NCI-H345 treated with DMSO at 0.1 percent for 48 hours (cell line): ENCODE measurements around the gene ELF2.
A peak's percentile ranks its signal among the peaks of the same experiment; 100 is the strongest.
"Not testable (repeated sequence)": the region's sequence is repeated elsewhere in the genome, so short reads cannot be mapped to it uniquely, and the experiment has no call there.

Experiments
- DNase-seq: peaks from one replicate; lab custom pipeline; 2025; ENCODE audit not compliant: unreplicated experiment; lab: John Stamatoyannopoulos, UW

The ELF2 gene

DNA sequence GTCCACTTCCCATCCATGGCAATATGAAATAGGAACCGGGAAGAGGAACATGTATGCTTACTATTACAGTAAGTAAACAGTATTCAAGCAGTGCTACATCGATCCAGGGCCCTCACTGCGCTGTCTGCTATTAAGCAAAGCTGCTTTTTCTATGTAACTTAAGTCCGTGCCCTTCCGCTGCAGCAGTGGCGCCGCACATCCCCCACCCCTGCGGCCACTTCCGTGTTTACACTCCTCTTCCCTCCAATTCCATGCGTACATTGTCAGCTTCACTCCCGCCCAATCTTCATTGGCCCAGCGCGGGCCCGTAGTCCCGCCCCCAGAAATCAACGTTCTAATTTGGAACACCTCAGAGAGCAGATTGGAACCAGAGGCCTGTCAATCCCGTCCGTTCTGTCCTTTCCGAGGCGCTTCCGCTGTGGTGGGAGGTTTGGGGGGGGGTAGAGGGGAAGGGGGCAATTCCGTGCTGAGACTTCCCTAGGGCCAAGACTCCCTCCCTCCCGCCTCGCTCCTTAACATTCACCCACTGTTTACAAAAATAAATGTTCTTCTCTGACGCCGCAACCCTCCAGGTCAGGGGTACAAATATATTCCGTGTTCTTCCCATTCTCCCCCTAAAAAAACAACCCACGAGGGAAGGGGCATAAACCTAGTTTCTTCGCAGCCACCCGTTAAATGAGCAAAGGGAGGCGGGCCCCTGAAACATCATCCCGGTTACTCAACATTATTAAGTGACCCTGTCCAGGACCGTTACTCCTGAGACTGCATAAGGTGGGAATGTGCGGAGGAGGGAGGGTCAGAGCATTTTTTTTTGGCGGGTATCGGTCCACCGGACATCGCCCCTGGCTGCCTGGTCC is 94.0 kb downstream of the ELF2 start:
- peak; percentile 89 for DNase-seq

DNA sequence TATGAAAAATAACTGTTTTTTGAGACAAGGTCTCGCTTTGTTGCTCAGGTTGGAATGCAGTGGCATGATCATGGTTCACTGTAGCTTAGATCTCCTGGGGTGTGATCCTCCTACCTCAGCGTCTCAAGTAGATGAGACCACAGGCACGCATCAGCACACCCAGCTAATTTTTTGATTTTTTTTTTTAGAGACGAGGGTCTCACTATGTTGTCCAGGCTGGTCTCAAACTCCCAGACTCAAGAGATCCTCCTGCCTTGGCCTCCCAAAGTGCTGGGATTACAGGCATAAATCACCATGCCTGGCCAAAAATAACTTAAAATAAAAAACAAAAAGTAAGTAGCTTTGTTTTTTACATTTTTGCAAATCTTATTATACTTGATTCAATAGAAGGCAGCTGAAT is 98.1 kb downstream of the ELF2 start:
- no peak for DNase-seq

DNA sequence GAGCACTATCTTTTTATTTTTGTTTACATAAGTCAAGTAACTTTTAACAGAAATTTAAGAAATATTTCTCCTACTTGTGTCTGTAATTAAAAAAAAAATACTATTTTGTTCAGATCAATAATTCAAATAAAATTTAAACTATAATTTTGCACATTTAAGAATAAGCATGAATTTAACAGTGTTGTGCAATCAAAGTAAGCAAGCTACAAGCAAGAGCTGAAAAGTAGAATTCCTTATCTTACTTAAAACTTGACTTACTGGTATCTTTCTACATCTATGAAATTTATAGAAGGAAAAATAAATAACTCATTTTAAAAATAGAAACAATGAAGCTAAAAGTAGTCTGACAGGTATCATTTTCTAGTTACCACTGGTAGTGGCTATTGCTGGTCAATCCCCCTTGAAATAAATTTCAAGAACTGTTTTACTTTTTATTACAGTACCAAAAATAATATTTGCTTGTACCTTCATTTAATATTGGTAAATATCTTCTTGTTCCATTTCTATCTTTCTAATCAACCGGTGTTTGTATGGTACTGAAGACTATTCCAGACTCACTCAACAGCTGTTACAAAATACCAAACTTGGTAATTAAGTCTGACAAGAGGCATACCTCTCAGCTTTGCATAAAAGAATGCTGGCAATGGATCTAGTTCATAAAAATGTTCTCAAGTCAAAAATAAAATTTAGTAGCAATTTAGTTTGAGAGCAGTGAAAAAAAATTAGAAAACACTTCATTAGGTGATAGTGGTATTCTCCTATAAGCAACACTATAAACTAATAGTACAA is 99.3 kb downstream of the ELF2 start:
- no peak for DNase-seq

DNA sequence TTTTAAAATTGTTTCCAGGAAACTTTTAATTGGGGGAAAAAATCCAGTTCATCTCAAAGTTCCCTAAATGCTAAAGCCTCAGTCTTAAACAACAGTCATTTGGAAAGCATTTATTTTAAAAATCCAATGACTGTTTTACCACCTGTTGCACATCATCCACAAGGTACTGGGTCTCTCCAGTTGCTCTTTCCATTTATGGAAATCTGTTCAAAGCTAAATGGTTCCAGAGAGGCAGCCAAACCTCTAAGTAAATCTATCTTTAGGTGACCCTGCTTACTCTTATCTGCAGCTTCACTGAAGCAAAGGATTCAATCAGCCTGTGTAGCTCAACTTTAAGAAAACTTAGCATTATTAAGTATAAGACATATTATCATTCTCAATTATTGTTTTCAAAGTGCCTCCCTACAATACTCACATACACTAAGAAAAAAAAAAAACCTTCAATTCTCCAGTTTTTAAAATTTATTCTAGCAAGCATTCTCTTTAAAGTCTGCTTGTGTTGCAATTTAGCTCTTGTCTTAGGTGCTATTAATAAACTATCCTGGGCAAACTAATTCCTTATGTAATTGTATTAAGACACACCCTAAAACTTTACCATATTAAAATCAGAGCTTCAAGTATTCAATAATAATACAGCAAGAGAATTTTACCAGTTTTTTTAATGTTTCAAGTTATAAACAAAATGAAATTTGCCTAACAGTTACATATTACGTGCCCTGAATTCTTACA is 100.8 kb downstream of the ELF2 start:
- DNase-seq = no peak

DNA sequence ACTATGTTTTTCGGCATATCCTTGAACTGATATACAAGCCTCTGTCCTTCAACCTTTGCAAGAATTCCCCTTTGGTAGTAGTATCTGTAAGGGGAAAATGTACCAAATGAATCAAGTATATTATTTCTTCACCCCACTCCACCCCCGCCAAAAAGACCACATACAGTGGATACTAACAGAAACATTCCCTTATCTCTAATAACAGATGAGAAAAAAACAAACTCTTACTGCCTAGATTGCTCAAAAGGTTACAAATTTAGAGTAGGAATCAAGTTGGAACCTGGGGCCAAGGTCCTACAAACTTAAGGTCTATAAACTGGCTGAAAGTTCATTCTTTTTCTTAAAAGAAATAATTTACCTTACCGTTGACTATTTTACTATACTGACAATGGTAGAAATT is 116.4 kb downstream of the ELF2 start:
- DNase-seq = no peak

DNA sequence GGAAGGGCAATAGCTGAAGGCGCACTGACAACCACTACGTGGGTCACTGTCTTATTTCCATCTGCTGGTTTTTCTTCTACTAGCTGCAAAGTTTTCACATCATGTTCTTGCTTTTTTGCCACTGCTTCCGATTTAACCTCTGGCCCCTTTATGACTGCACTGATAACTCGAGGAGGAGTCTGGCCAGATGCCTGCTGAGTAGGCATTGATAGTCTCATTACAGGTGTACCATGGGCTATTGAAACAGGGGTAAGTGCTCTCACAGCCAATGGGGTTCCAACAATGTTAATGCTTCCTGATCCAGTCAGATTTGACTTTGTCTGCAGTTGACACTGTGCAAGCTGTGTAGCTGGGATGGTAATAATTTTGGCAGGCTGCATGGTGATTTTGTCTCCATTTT is 118.0 kb downstream of the ELF2 start:
- not testable (repeated sequence) for DNase-seq

DNA sequence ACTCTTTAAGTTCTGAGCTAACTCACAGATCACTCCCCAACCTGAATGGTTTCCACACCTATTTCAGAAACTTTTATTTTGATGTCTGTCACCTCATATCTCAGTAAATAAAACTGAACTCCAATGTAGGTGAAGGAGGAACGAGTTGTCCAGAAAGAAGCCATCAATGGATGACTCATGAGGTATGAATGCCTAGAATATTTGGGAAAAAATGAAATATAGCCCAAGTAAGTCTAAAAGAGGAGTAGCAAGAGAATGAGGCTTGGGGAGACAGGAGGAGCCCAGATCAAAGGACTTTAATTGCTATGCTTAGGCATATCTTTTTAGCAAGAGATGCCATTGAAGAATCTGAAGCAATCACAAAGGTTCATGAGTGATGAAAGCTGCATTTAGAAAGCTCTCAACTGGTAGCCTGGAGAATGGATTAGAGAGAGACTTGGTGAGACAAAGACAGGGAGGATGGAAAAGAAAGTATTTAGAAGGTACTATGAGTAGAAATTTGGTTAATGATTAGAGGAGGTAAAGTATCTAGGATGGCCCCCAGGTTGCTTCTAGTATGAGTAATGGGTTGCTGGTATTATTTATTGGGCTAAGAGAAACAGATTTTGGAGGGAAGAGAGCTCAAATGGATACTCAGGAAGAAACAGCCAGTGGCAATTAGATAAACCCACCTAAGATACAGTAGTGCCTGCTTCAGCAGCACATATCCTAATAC is 122.1 kb downstream of the ELF2 start:
- DNase-seq = no peak

DNA sequence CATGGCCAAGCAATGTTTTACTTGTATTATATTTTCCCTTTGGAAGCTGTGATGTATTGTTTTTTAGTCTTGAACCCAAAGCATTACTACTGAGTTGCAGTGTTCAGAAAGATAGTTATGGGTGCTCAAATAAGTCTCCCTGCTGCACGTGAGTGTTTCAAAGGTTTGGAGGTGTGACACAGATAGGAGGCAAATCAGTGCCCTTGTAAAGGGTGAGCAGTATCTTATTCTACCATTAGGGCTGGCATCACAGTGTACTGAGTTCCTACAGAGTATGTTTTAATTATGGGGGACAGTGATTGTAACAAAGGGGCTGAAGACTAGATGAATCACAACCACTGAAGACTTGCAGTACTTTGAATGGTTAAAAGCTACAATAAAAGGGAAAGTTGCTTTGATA is 123.1 kb downstream of the ELF2 start:
- DNase-seq = no peak

DNA sequence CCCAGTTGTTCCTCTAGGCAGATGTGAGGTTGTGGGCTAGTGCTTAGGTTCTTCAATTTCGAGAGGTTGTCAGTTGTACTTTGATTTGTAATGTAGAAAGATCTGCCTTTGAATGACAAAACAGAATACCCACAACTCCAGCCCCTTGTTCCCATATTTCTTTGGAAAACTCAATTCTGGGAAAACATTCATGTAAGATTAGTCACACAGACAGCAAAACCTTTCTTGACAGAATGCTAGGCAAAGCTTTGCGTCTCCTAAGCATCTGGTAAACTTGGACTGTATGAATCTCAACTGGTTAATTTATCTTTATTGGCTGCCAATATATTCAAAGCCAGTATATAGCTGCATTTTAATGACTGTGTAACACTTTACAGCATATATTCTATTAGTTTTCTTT is 126.6 kb downstream of the ELF2 start:
- DNase-seq = no peak

DNA sequence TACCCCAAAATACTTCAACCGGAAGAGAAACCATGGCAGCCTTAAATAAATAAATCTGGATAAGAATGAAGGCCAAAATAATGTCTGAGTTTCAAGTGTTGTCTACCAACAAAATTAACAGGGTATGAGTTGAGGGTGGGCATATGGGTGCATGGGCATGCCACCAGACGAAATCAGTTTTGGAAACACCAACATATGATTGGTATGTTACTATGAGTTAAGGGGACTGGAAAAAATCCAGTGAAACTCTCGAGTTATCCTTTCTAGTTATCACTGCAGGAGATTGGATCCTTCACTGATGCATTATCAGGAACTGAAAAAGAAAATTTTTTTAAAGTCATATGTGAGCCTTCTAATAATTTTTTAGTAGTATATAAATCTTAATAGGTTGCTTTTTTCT is 129.0 kb downstream of the ELF2 start:
- no peak for DNase-seq

DNA sequence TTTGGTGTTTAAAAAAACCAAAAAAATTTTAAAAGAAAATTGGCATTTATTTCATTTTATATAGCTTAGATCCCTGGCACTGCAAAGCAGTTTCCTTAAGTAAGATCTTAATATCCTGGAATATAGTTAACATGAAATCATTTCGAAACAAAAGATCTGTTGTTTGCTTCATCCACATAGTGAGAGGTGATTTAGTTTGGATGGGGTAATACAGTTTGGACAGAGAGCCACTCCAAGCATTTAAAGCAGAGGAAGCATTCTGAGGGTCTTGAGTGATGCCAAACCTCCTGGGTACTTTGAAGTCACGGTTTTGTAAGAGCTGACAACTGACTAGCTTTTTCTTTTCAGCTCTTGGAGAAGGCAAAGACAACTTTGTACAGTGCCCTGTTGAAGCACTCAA is 132.7 kb downstream of the ELF2 start:
- no peak for DNase-seq

DNA sequence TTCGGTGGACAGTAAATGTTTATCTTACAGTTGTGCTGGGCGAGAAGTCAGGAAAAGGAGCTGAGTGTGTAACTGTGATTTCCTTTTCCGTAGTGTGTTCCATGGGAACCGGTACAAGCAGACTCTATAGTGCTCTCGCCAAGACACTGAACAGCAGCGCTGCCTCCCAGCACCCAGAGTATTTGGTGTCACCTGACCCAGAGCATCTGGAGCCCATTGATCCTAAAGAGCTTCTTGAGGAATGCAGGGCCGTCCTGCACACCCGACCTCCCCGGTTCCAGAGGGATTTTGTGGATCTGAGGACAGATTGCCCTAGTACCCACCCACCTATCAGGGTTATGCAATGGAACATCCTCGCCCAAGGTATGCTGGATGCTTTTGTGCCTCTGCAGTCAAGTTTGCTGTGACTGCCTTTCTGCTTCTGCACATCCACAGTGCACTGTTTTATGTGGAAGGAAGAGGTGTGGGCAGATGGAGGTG is 134.0 kb downstream of the ELF2 start:
- no peak for DNase-seq

DNA sequence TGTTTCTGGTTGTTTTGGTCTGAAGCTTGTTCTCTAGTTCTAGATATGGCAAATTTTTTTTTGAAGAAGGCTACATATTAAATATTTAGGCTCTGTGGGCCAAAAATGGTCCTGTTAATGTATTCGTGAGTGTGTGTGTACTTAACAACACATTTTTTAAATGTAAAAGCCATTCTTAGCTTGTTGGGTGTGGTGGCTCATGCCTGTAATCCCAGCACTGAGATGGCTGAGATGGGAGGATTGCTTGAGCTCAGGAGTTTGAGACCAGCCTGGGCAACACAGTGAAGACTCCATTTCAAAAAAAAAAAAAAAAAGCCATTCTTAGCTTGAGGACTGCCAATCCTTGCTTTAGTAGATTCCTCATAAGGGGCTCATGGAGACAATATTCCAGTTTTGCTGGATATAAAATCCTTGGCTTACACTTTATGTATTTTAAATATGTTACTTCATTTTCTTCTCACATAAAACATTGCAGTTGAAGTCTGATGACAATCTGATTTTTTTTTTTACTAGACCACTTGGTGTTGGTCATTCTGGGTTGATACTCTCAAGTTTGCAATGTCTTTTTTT is 138.1 kb downstream of the ELF2 start:
- no peak for DNase-seq

DNA sequence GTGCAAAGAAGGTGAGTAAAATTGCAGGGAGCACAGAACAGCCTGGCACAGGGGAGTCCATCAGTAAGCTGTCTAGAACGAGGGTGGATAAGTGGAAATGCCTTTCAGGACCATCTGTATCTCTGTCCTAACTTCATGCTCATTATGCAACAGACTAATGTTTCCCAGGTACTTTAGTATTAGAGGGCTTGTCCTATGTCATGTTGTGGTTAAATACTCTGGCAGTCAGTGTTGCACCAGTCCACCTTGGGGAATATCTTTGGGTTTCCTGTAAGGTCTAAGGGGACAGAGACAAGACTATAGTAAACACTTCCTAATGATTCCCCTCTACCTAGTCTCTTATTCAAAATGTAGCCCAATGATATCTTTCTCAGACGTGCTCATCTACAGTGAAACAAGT is 140.1 kb downstream of the ELF2 start:
- DNase-seq = no peak

DNA sequence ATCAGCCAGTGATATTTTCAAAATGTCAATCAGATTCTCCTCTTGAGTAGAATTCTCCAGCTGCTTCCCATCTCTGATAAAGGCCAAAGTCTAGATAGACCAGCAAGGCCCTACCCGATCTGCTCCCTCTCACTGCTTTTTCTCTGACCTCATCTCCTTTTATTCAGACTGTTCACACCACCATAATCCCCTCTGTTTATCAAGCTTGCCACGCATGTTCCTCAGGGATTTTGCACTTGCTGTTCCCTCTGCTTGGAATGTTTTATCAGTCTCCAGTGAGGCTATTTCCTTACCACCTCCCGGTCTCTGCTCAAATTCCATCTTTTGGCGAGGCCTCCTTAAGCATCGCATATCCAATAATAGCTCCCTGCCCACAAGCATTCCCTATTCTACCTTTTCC is 141.4 kb downstream of the ELF2 start:
- DNase-seq = no peak

DNA sequence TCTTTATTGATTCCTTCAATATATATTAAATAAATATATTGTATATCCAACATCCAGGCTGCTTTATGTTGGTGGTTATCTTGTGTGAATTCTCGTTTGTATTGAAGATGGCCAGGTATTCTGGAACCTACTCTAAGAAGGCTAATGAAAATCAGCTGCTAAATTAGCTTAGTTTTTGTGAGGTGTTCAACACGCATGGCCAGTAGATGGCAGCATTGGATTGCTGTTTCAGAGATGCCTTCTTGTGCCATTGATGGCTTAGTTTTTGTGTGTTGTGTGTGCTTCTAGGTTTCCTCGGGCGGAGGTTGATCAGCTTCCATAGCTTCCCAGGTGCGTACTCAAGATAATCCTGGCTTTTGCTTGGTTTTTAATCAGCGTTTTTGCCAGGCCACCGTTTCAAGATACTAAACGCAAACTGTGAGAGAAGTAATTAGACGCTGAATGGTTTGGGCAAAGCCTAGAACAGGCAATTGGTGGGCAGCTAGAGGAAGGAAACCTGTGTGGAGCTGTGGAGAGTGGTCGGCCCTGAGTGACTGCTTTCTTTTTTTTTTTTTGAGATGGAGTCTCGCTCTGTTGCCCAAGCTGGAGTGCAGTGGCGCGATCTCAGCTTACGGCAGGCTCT is 146.3 kb downstream of the ELF2 start:
- DNase-seq = peak; percentile 3

DNA sequence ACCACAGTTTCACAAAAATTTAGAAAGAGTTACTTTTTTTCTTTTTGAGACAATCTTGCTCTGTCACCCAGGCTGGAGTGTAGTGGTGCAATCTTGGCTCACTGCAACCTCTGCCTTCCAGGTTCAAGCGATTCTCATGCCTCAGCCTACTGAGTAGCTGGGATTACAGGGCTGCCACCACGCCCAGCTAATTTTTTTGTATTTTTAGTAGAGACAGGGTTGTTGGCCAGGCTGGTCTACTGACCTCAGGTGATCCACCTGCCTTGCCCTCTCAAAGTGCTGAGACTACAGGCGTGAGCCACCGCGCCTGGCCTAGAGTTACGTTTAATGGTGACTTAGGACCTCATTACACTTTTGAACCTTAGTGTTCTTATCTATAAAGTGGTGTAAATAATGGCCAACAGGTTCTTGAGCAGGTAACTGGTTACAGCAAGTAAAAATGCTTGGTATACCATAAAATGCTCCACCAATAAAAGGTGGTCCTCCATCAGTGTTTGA is 147.1 kb downstream of the ELF2 start:
- DNase-seq = not testable (repeated sequence)

DNA sequence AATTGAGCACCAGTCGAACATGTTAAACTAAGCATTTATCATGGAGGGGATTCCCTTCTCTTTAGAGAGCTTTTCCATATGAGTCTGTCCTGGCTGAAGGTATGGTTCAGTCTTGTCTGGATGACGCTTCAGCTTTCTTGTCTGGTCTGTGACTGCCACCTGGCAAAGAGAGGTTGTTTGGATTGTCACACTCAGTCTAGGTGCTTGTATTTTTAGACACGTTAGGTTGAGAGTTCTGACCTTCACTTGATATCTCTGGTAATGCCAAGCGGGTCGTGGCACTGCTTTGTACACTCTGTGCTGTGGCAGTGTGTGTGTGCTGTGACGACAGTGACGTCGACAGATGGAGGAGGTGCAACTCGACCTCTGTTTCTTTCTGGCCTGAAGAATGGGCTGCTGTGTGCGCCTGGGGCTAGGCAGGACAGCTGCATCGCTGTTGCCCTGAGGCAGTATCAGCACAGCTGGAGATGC is 148.8 kb downstream of the ELF2 start:
- DNase-seq = peak; percentile 16

DNA sequence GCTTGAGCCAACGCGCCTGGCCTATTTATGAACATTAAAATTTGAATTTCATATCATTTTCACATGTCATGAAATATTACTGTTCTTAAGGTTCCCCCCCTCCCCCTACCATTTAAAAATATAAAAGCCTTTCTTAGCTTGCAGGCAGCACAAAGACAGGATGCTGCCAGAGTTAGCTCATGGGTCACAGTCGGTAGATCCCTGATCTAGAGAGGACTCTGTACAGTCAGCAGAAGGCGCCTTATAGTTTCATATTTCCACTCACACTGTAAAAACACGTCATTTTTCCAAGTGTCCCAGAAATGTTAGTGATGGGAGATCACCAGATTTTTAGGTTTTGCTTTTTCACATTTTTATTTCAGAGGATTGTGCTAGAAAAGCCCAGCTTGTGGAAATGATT is 149.2 kb downstream of the ELF2 start:
- DNase-seq = no peak

DNA sequence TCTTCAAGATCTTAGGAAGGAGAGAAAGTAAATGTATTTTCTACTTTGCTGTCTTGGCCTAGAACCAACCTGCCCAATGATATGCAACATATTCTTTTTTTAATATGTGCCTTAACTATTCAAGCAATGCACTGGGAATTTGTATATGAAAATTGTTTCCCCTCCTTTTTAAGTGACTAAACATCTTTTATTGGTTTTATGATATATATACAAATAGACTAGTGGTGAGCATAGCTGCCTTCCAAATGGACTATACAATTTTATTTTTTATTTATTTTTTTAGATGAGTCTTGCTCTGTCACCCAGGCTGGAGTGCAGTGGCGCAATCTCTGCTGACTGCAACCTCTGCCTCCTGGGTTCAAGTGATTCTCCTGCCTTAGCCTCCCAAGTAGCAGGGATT is 151.2 kb downstream of the ELF2 start:
- DNase-seq = no peak
